Neuron (in vitro differentiated cells): ENCODE data around the gene NPIPB5.
"Not testable (repeated sequence)": the region's sequence is repeated elsewhere in the genome, so short reads cannot be mapped to it uniquely, and the experiment has no call there.

Source experiments
- H2AFZ ChIP-seq: one replicate; pipeline ENCODE4 v1.6.1; 2013; ENCODE audit warnings: low read depth, mild to moderate bottlenecking, inconsistent platforms, low read length, moderate library complexity
- H3K27me3 ChIP-seq: one replicate; pipeline ENCODE4 v1.6.1; 2013; ENCODE audit warnings: low read length; ENCODE audit not compliant: insufficient read depth
- H3K36me3 ChIP-seq: one replicate; pipeline ENCODE4 v1.6.1; 2013; ENCODE audit warnings: low read length; ENCODE audit not compliant: insufficient read depth
- H3K4me1 ChIP-seq: one replicate; pipeline ENCODE4 v1.6.1; 2013; ENCODE audit warnings: low read length; ENCODE audit not compliant: insufficient read depth
- H3K4me3 ChIP-seq: 2 replicates; pipeline ENCODE4 v1.5.1; 2013; ENCODE audit warnings: mild to moderate bottlenecking, low read length, moderate library complexity
- H3K9me3 ChIP-seq: one replicate; pipeline ENCODE4 v1.6.1; 2013; ENCODE audit warnings: low read length

NPIPB5 gene

DNA sequence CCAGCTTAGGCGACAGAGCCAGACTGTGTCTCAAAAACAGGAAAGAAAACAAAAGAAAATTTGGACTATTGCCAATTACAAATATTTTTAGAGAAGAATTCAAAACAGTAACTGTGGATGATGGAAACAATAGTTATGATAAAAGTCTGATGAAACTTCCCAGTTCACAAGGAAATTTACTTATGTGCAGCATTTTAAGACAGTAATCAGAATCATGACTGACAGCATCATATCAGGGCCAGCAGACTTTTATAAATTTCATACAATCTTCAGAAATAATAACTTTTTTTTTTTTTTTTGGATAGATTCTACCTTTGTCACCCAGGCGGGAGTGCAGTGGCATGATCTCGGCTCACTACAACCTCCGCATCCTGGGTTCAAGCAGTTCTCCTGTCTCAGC, at the start of gene NPIPB5:
Gene NPIPB5, plus strand, starts transcription at position 301 of the 400 bp plus-strand sequence. CDS start 2,911 bp downstream, outside the sequence.
- H2AFZ ChIP-seq, H3K27me3 ChIP-seq, H3K4me1 ChIP-seq, H3K36me3 ChIP-seq, H3K4me3 ChIP-seq, H3K9me3 ChIP-seq: not testable (repeated sequence)

DNA sequence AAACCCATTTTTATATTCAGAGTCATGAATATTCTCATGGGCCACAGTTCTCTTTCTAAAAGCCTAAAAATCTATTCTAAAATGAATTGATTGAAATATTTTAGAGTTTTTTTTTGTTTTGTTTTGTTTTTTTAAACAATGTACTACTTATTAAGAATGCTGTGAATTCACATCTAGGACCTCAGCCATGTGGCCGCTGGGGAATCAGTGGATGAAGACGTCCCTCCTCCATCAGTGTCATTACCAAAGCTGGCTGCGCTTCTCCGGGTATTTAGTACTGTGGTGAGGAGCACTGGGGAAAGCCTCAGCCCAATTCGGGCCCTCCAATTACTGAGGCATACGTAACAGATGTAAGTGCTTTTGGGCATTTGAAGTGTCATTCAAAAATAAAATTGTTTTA, 41.8 kb upstream of the NPIPB5 start:
- H3K36me3 ChIP-seq, H3K27me3 ChIP-seq, H3K4me1 ChIP-seq, H3K4me3 ChIP-seq, H2AFZ ChIP-seq, H3K9me3 ChIP-seq: not testable (repeated sequence)

DNA sequence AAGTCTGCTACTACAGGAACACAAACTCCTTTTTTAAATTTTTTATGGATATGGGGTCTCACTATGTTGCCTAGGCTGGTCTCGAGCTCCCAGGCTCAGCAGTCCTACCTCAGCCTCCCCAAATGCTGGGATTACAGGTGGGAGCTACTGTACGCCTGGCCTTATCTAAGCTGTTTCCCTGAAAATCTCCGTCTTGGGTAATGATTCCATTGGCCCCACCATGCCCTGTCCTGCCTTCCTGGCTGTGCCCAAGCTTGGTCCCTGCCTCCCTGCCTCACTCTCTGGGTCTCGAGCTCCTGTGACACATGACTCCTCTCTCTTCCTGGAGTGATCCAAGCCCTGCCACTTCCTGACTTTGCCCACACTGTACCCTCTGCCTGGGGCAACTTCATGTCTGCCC, 27.3 kb downstream of the NPIPB5 start:
- not testable (repeated sequence) for H3K9me3 ChIP-seq, H3K4me3 ChIP-seq, H3K27me3 ChIP-seq

DNA sequence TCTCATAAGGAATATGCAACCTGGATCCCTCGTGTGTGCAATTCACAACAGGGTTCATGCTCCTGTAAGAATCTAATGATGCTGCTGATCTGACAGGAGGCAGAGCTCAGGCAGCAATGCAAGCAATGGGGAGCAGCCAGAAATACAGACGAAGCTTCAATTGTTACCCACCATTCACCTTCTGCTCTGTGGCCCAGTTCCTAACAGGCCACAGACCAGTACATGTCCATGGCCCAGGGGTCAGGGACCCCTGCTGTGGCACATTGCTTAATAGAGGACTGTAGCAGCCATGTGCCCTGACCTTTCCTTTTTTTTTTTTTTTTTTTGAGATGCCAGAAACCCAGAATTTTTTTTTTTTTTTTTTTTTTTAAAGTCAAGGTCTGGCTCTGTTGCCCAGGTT, 34.1 kb downstream of the NPIPB5 start:
- H3K36me3 ChIP-seq, H2AFZ ChIP-seq, H3K4me1 ChIP-seq, H3K9me3 ChIP-seq, H3K4me3 ChIP-seq, H3K27me3 ChIP-seq: not testable (repeated sequence)

More for the DNA sequence above, 27.3 kb downstream of the NPIPB5 start:
- not testable (repeated sequence) for H3K4me1 ChIP-seq, H3K36me3 ChIP-seq, H2AFZ ChIP-seq

DNA sequence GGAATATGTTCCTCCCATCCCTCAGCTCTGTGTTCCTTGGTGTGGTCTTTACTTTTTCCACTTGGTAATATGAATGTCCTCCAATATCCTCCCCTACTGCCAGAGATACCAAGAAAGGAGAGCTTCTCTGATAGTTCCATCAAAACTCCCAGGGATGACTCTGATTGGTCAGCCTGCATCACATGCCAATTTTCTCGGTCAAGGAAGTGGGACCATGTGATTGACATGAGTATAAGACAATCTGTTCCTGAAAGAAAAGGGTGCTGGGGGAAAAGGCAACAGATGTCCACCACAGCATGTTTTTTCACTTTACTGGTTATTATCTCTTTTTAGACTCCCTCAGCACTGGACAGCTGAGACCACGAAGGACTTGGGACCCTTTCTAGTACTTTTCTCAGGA, 35.9 kb downstream of the NPIPB5 start:
- H2AFZ ChIP-seq, H3K27me3 ChIP-seq, H3K9me3 ChIP-seq, H3K36me3 ChIP-seq, H3K4me3 ChIP-seq, H3K4me1 ChIP-seq: not testable (repeated sequence)

DNA sequence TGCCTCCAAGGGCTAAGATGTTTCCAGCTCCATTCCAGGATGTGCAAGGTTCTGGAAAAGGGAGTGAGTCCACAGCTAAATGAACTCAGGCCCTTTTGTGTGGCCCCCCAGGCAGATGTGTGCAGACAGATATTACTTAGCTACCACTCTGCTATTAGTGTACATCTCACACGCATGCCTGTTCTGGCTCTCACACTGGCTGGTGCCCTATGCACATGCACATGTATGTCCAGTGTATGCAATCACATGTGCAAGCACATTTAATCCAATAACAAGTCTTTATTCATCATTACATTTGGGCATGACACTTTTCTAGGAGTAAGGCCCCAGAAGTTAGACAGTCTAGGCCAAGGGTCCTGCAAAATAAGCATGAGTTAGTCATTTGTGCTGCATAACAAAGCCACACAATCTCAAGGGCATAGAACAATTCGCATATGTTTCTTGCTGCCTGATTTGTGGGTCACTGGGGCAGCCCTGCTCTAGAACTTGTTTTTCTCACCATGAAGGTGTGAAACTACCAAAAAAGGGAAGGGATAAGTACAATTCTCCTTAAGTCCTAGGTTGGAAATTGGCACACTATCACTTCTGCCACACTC, 36.6 kb downstream of the NPIPB5 start:
- H2AFZ ChIP-seq, H3K9me3 ChIP-seq, H3K4me3 ChIP-seq, H3K27me3 ChIP-seq, H3K36me3 ChIP-seq, H3K4me1 ChIP-seq: not testable (repeated sequence)

DNA sequence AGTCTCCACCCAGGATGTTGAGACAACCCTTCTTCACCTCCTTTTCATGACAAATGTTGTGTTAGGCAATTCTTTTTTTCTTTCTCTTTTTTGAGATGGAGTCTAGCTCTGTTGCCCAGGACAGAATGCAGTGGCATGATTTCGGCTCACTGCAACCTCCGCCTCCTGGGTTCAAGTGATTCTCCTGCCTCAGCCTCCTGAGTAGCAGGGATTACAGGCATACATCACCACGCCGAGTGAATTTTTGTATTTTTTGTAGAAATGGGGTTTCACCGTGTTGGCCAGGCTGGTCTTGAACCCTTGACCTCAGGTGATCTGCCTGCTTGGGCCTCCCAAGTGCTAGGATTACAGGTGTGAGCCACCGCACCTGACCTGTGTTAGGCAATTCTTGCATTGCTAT, 39.2 kb downstream of the NPIPB5 start:
- H3K4me3 ChIP-seq, H2AFZ ChIP-seq, H3K36me3 ChIP-seq, H3K4me1 ChIP-seq, H3K27me3 ChIP-seq, H3K9me3 ChIP-seq: not testable (repeated sequence)

DNA sequence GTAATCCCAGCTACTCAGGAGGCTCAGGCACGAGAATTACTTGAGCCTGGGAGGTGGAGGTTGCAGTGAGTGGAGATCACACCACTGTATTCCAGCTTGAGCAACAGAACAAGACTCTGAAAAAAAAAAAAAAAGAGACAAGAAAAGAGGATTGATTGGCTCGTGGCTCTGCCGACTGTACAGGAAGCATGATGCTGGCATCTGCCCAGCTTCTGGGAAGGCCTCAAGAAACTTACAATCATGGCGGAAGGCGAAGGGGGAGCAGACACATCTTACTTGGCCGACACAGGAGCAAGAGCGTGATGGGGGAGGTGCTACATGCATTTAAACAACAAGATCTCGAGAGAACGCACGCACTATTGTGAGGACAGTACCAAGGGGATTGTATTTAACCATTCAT, 40.5 kb downstream of the NPIPB5 start:
- not testable (repeated sequence) for H3K9me3 ChIP-seq, H2AFZ ChIP-seq, H3K4me3 ChIP-seq, H3K36me3 ChIP-seq, H3K4me1 ChIP-seq, H3K27me3 ChIP-seq

DNA sequence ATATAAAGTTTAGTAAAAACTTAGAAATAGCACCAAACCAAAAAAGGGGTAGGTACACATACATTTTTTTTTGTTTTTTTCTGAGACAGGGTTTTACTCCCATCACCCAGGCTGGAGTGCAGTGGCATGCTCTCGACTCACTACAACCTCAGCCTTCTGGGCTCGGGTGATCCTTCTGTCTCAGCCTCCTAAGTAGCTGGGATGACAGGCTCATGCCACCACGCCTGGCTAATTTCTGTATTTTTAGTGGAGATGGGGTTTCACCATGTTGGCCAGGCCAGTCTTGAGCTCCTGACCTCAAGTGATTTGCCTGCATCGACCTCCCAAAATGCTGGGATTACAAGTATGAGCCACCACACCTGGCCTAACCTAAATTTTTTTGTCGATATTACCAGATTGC, 41.0 kb downstream of the NPIPB5 start:
- not testable (repeated sequence) for H3K4me1 ChIP-seq

DNA sequence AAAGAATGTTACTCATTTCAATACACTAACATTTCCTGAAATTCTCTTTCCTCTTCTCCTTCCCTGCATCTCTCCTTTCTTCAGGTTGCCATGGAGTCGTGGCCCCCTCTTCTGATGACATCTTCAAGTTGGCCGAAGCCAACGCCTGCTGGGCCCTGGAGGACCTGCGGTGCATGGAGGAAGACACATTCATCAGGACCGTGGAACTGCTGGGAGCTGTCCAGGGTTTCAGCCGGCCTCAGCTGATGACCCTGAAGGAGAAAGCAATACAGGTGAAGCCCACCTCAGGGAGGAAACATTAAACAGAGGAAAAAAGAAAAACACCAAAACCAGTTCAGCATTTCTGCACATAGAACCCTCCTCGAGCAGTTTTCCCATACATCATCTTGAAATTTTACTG, 46.1 kb downstream of the NPIPB5 start:
- not testable (repeated sequence) for H3K4me1 ChIP-seq

More for the DNA sequence above, 41.0 kb downstream of the NPIPB5 start:
- not testable (repeated sequence) for H3K27me3 ChIP-seq, H3K9me3 ChIP-seq, H3K4me3 ChIP-seq, H3K36me3 ChIP-seq, H2AFZ ChIP-seq

More for the DNA sequence above, 46.1 kb downstream of the NPIPB5 start:
- not testable (repeated sequence) for H3K9me3 ChIP-seq, H3K4me3 ChIP-seq, H3K27me3 ChIP-seq, H2AFZ ChIP-seq, H3K36me3 ChIP-seq
